GM12873 (cell line): ENCODE results near the gene PLCG1.

Experiments used
- CTCF ChIP-seq: IDR thresholded peaks from 2 replicates; pipeline ENCODE4 v1.5.1; 2012; ENCODE audit warnings: low read depth, mild to moderate bottlenecking, moderate library complexity, low read length, control low read depth; ENCODE audit not compliant: insufficient read depth; ENCODE audit errors: missing control alignments

PLCG1 gene

DNA sequence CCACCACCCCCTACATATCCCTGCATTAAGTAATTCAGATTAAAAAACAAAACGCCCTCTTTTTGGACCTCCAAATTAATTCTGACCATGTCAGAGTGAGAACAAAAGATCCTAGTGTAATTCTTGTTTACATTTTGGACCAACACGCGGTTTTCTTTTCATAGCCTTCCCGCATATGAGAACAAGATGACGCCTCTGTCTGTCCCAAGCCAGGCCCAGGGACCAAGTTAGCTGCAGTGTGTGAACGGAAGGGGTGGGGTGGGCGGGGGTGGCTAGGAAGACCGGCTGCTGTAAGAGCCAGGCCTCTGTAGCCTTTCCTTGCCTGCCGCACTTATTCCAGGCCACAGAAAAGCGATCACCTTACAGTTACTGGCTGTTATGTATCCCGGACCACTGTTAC is 68.0 kb downstream of the PLCG1 start:
- no peak for TF ChIP-seq CTCF

DNA sequence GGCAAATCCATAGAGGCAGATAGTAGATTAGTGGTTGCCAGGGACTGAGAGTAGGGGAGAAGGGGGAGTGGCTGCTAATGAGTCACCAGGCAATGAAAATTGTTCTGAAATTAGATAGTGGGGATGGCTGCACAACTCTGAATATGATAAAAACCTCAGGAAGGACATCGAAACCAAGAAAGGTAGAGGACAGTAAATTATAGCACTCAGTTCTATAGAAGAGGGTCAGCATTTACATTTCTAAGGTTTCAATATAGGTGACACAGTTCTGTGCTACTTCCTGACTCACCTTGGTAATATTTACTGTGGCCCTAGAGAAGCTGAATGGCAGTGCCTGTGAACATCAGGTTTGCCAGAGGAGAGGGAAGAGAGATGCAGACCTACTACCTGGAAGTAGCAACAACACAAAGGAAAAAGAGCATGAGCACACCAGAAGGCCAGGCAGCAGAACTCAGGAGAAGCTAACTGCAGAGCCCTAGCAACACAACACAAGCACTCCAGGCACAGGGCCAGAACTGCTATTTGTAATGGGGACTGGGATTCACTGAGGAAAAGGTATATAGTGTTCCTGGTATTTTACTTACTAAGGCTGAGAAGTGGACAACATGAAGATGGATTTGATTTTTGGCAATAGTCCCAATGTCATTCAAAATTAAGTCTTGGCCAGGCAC is 75.9 kb downstream of the PLCG1 start:
- TF ChIP-seq CTCF, result no peak

DNA sequence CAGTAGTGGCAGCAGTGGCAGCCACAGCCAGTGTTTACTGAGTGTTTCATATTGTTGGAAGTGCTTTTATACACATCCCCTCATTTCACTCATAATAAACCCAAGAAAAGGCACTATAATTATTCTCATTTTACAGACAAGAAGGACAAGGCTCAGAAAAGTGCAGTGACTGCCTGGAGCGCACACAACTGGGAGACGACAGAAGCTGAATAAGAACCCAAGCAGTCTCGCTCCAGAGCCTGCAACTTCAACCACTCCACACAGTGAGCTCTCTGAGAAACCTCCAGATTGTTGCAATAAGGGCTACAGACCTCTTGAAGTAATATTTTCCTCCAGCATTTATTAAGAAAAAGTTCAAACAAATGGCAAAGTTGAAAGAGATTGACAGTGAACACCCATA is 76.9 kb downstream of the PLCG1 start:
- no peak for TF ChIP-seq CTCF

GRCh38 chr20:41214666-41215065 is 77.3 kb downstream of the PLCG1 start:
- no peak for TF ChIP-seq CTCF

- no peak for TF ChIP-seq CTCF
Observed at GRCh38 chr20:41217422-41217821, 80.1 kb downstream of the PLCG1 start.

- TF ChIP-seq CTCF, result no peak
Observed at GRCh38 chr20:41218466-41218865, 81.1 kb downstream of the PLCG1 start.

GRCh38 chr20:41219824-41220223 is 82.5 kb downstream of the PLCG1 start:
- no peak for TF ChIP-seq CTCF
